Fibroblast of villous mesenchyme (primary cell): Measurements from ENCODE around the gene RUNX1. TPM values are rescaled to one million over a fixed set of nuclear protein-coding genes. Genes with fewer than 3 reads are reported as not detected.

Experiments used
- DNase-seq: peaks from one replicate; pipeline ENCODE4 v3.0.0-alpha.2; 2010; ENCODE audit warnings: low read depth
- H3K4me3 ChIP-seq: 2 replicates; pipeline ENCODE4 v1.5.1; 2011; ENCODE audit warnings: low read depth, mild to moderate bottlenecking, low read length
- CTCF ChIP-seq: IDR thresholded peaks from 2 replicates; pipeline ENCODE4 v1.5.1; 2012; ENCODE audit warnings: low read depth, mild to moderate bottlenecking, low read length; ENCODE audit not compliant: insufficient read depth
- total RNA-seq: library from RNA; depleted of rRNA; stranded (reverse); fragments of >200 nt; gene quantifications from 2 replicates; pipeline ENCODE4 v1.2.3, GENCODE V29; 2012

The RUNX1 gene
- total RNA-seq, 1 donor, result 21.6 TPM

GRCh38 chr21:35015435-35016024 lies 33.6 kb downstream of the RUNX1 start:
- no peak for DNase-seq
- no peak overlapping the region for H3K4me3 ChIP-seq
- TF ChIP-seq CTCF, result no peak

GRCh38 chr21:35014302-35015041 lies 34.6 kb downstream of the RUNX1 start:
- peak; percentile 52 for DNase-seq
- no peak overlapping the region for H3K4me3 ChIP-seq
- TF ChIP-seq CTCF, result no peak

GRCh38 chr21:35011681-35012080 lies 37.4 kb downstream of the RUNX1 start:
- no peak overlapping the region for H3K4me3 ChIP-seq
- TF ChIP-seq CTCF, result no peak
- peak; percentile 77 for DNase-seq

DNA sequence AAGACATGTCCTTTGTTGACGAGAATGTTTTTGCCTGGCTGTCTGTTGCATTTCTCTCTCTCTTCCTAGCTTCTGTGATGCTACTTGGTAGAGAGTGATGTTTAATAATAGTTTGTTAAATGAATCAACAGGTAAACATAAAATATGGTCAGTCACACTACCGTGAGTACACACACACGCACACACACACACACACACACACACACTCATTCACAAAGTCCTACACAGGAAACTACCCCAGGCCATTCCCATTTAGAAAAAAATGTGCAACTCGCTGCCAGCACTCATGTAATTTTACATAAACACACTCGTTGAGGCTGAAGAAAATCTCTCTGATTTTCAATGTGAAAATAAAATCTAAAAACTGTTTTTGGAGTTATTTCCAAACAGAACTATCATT lies 38.7 kb downstream of the RUNX1 start:
- no peak for DNase-seq
- H3K4me3 ChIP-seq, result no peak overlapping the region
- no peak for TF ChIP-seq CTCF

DNA sequence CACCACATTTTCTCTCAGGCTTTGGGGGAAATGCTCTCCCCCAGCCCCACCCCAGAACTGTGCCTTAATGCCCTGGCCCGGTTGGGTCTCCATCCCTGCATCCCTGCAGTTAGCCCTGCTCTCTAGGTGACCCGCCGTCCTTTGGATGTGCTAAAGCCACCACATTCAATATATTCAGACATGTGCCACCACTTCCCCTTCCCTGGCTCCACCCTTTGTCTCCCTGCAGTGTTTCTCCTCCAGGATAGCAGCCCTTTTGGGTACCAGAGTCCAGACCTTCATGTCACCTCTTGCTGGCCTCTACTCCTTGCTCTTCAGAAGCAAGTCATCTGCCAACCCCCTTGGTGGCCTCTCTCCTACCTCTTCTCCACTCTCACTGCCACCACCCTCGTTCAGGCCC lies 41.8 kb downstream of the RUNX1 start:
- no peak for DNase-seq
- no peak for TF ChIP-seq CTCF
- H3K4me3 ChIP-seq, result no peak overlapping the region

DNA sequence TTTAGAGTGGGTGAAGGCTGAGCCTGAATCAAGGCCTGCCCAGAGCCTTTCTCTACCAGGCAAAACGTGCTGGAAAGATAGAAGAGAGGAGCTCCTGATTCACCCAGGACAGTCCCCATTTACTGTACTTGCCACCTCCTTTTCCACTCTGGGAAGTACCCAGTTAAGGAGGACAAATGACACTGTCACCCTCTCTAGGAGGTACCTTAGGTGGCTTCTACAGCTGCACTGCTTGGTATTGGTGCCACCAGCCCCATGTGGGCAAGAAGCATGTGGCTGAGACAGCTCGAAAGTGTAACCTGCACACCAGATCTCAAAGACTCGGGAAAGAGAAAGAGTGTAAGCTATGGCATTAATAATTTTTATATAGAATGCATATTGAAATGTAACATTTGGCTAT lies 42.3 kb downstream of the RUNX1 start:
- H3K4me3 ChIP-seq, result no peak overlapping the region
- TF ChIP-seq CTCF, result no peak
- no peak for DNase-seq
